Measurements from ENCODE around the gene SMIM11. TPM values are rescaled to one million over a fixed set of nuclear protein-coding genes. Genes with fewer than 3 reads are reported as not detected.

The SMIM11 gene, protein sequence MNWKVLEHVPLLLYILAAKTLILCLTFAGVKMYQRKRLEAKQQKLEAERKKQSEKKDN
- 4.0 and 7.2 TPM in 2 replicates for total RNA-seq

DNA sequence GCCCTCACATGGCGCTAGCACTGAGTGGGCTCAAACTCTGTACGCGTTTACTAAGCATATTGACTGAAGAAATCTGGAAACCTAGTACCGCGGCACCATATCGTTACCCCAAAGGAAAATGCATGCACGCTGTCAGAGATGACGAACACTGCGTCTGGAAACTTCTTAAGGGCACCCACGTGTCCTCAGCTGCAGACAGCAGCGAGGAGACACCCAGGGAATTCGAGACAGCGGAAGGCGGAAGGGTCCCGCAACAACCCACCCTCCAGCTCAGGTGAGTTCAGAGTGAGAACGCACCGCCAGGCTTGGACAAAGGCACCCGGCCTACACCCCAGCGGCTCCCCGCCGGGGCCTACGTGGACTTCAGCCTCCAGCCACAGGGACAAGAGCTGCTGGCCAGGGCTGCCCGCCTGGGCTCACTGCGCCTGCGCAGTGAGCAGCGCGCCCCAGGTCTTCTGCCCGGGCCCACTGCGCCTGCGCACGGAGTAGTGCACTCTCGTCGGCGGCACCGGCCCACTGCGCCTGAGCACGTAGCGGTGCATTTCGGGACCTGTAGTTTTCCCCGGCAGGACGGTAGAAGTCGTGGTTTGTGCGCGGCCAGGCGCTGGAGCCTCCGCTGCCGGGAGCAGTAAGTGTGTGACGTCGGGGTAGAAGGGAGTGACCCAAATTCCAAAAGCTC lies at the start of gene SMIM11:
Gene SMIM11 (plus strand): TSS at position 568 of the 679 bp plus-strand sequence. CDS start 3,998 bp downstream, outside the sequence.

DNA sequence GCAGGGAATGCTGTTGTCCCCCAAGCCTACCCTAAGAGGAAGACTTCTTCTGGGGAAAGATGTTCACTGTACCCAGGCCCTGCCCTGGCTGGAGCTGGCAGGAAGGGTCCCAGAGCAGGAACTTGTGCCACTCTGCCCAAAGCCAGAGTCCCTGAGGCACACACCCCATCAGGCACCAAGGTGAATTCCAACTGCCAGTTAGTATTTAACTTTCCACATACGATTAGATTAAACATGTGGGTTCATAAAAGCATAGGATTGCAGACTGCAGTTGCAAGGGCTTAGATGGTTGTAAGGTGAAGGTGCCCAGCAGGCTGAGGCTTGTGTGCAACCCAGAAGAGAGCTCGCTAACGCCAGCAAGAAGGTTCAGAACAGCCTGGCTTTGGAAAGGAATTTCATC lies 11.6 kb upstream of the SMIM11 start, which contains the start of gene KCNE2:
Gene KCNE2 (plus strand): TSS at position 274 of the 400 bp plus-strand sequence. CDS start 6,473 bp downstream, outside the sequence.

DNA sequence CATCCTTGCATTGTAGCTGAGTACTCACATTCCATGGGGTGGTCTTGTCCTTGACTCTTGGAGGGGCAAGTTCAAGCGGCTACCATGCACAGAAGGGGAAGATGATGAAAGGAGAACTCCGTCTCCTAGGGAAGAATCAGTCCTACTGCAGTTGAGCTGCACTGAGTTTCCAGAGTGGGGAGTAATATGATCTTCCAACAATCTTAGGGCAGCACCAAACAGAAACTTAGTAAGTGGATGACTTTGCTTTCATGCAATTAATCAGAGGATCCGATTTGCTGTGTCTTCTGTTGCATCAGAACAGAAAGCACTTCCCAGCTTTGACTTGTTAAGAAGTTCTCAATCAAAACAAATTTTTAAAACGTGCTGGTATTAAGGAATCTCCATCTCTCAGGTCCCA lies 48.5 kb downstream of the SMIM11 start, which contains the start of gene SMIM34:
Gene SMIM34 (minus strand): TSS at position 147 of the 400 bp plus-strand sequence. CDS start 112 bp downstream, at position 35.

Other genes starting within 250 kb of the SMIM11 start
- gene KCNE2, start 11.5 kb upstream of the SMIM11 start, total RNA-seq, result not detected in 2 replicates
- 0.14 and 2.4 TPM in 2 replicates for gene SMIM34, start 48.4 kb downstream of the SMIM11 start, total RNA-seq
- 0.34 and 0.71 TPM in 2 replicates for gene KCNE1, start 136.7 kb downstream of the SMIM11 start, total RNA-seq
- gene RCAN1, start 239.6 kb downstream of the SMIM11 start, total RNA-seq, result 44.4 and 96.4 TPM in 2 replicates